ENCODE data around the gene METTL27.

- TF ChIP-seq POLR2A (IDR thresholded peaks at IDR 0.05) (no peak), CTCF (IDR thresholded peaks at IDR 0.05) (no peak)
These were observed 34.0 kb upstream of the METTL27 start for GRCh38 chr7:73876361-73876760.

Measured in lower leg skin (tissue), 3 donors.